Measurements from ENCODE around the gene SPHK2.

DNA sequence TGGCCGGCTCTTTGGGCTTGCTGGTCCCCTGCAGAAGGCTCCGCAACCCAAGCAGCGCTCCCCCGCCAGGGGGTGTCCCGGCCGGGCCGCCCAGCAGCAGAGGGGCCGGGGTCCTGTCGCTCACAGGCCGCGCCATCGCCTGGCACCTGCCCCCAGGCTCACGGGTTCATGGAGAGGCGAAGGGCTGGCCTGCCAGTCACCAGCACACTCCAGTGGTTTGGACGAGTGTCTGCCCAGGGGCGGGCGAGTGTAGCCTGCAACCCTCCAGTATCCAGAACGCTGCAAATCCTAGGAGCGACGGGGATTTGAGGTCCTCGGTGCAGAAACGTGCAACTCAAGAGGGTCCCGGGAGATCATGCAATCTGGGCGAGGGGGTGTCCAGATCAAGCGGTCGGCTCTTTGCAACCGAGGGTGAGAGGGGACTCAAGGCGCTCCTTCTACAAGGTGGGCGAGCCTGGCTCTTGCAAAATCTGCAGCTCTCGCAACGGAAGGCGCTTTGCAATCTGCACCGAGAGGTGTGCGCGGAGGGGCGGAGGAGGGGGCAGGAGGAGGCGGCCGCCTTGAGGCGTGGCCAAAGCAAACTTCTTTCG, 17.6 kb downstream of the SPHK2 start, which contains the start of gene DBP:
- TF ChIP-seq EZH2 (IDR thresholded peaks at IDR 0.05; ENCODE audit: insufficient read depth, poor library complexity, severe bottlenecking) (no peak), EZH2phosphoT487 (IDR thresholded peaks at IDR 0.05; ENCODE audit: insufficient read depth, low read depth) (no peak)

Data from GM23248 (cell line).